Neuronal stem cell (in vitro differentiated cells): ENCODE results near the gene NFIB.

Source experiments
- DNase-seq: peaks from one replicate; pipeline ENCODE4 v3.0.0-alpha.2; 2013; ENCODE audit warnings: low spot score
- H2AFZ ChIP-seq: one replicate; pipeline ENCODE4 v1.6.1; 2013; ENCODE audit warnings: mild to moderate bottlenecking, low read length, inconsistent platforms
- H2AK5ac ChIP-seq: 2 replicates; pipeline ENCODE4 v1.6.1; 2013; ENCODE audit warnings: low read depth, mild to moderate bottlenecking, inconsistent platforms, low read length, moderate library complexity, mixed read lengths
- H2BK120ac ChIP-seq: 2 replicates; pipeline ENCODE4 v1.6.1; 2013; ENCODE audit warnings: low read depth, mild to moderate bottlenecking, inconsistent platforms, low read length, moderate library complexity, mixed read lengths
- H2BK12ac ChIP-seq: one replicate; pipeline ENCODE4 v1.6.1; 2013; ENCODE audit warnings: low read length, inconsistent platforms
- H2BK15ac ChIP-seq: 2 replicates; pipeline ENCODE4 v1.6.1; 2013; ENCODE audit warnings: mild to moderate bottlenecking, low read length, inconsistent platforms, mixed read lengths
- H2BK5ac ChIP-seq: one replicate; pipeline ENCODE4 v1.6.1; 2013; ENCODE audit warnings: inconsistent platforms, mild to moderate bottlenecking, low read length, moderate library complexity
- H3K14ac ChIP-seq: one replicate; pipeline ENCODE4 v1.6.1; 2013; ENCODE audit warnings: low read length, inconsistent platforms
- H3K18ac ChIP-seq: 2 replicates; pipeline ENCODE4 v1.6.1; 2013; ENCODE audit warnings: low read length, inconsistent platforms
- H3K23ac ChIP-seq: 2 replicates; pipeline ENCODE4 v1.6.1; 2013; ENCODE audit warnings: low read depth, mild to moderate bottlenecking, mixed read lengths, low read length, inconsistent platforms; ENCODE audit not compliant: poor library complexity
- H3K27ac ChIP-seq: replicated peaks from 3 replicates; pipeline ENCODE4 v1.5.1; 2013; ENCODE audit warnings: low read length, inconsistent platforms
- H3K27me3 ChIP-seq, 3 experiments: 2 replicates each; pipeline ENCODE4 v1.6.1; 2013; ENCODE audit warnings: low read length in 3 of 3, mild to moderate bottlenecking in 2 of 3, inconsistent platforms in 1 of 3, low read depth in 1 of 3, mixed read lengths in 1 of 3, moderate library complexity in 1 of 3; ENCODE audit not compliant: control insufficient read depth in 3 of 3, insufficient read depth in 3 of 3
- H3K36me3 ChIP-seq, 2 donors: replicated peaks in 1 of 2; 2 replicates each; pipeline ENCODE4 v1.6.1; 2013; ENCODE audit warnings: low read length in 2 of 2; ENCODE audit not compliant: control insufficient read depth in 2 of 2, insufficient read depth in 2 of 2
- H3K4ac ChIP-seq: 2 replicates; pipeline ENCODE4 v1.6.1; 2013; ENCODE audit warnings: inconsistent platforms, mild to moderate bottlenecking, low read length, moderate library complexity
- H3K4me1 ChIP-seq, 2 donors: 1 replicate in 1 of 2; 2 replicates in 1 of 2; pipeline ENCODE4 v1.6.1; 2013; ENCODE audit warnings: low read length in 2 of 2, low read depth in 1 of 2; ENCODE audit not compliant: control insufficient read depth in 2 of 2, insufficient read depth in 1 of 2
- H3K4me2 ChIP-seq: one replicate; pipeline ENCODE4 v1.6.1; 2013; ENCODE audit warnings: mild to moderate bottlenecking, low read length, inconsistent platforms; ENCODE audit not compliant: insufficient read depth, poor library complexity, severe bottlenecking
- H3K4me3 ChIP-seq, 2 donors: 2 replicates each; pipeline ENCODE4 v1.5.1; 2013; ENCODE audit warnings: low read length in 2 of 2, mild to moderate bottlenecking in 2 of 2, inconsistent platforms in 1 of 2, moderate library complexity in 1 of 2
- H3K79me1 ChIP-seq: one replicate; pipeline ENCODE4 v1.6.1; 2013; ENCODE audit warnings: low read depth, mild to moderate bottlenecking, inconsistent platforms, low read length, moderate library complexity
- H3K9ac ChIP-seq: one replicate; pipeline ENCODE4 v1.6.1; 2013; ENCODE audit warnings: mild to moderate bottlenecking, low read depth, low read length, inconsistent platforms; ENCODE audit not compliant: poor library complexity
- H3K9me3 ChIP-seq, 2 donors: replicated peaks in 1 of 2; 2 replicates each; pipeline versions ENCODE3 to v1.6.1; 2013; ENCODE audit warnings: low read length in 2 of 2, mild to moderate bottlenecking in 2 of 2, inconsistent platforms in 1 of 2, low read depth in 1 of 2, mixed read lengths in 1 of 2, moderate library complexity in 1 of 2; ENCODE audit not compliant: control insufficient read depth in 2 of 2, insufficient read depth in 1 of 2
- H4K8ac ChIP-seq: one replicate; pipeline ENCODE4 v1.6.1; 2013; ENCODE audit warnings: low read depth, mild to moderate bottlenecking, inconsistent platforms, low read length, moderate library complexity
- H4K91ac ChIP-seq: one replicate; pipeline ENCODE4 v1.6.1; 2013; ENCODE audit warnings: low read length, low read depth, mild to moderate bottlenecking, inconsistent platforms; ENCODE audit not compliant: poor library complexity
- WGBS, 2 donors: extraction: QIAGEN DNeasy Blood & Tissue Kit; methylation state at CpG; one replicate each; pipeline ENCODE4 v1.1.7; 2013; ENCODE audit warnings: missing lambda C conversion rate in 2 of 2, mixed read lengths in 1 of 2; ENCODE audit not compliant: insufficient read length in 2 of 2, insufficient replicate concordance in 1 of 2; ENCODE audit errors: extremely low coverage in 2 of 2; 5-methylcytosine and 5-hydroxymethylcytosine counted together

The NFIB gene

DNA sequence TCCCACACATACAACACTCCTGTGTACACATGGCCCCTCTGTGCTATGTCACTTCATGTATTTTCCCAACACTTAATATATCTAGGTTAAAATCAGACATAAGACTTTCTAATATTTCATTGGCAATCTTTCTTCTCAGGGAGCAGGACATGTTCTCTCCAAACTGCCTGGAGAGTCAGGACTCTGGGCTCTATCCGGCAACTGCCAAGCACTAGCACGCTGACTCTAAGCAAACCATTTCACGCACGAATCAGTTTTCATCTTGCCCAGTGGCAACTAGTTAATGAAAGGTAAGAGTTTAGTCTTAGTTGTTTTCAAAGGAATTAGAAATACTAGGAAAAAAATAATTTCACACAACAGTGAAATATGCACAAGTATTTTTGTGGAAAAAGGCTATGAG lies 124.8 kb downstream of the NFIB start:
- no CpG with 5 or more reads among the region's 4 CpGs for WGBS, 2 donors
- Histone ChIP-seq H3K23ac (no peak overlapping the region), H3K14ac (no peak overlapping the region), H2AK5ac (no peak overlapping the region), H2BK5ac (no peak overlapping the region), H3K9me3 (no peaks in the 10 kb centered on the region), H2BK15ac (no peak overlapping the region), H3K4ac (no peak overlapping the region), H3K18ac (no peak overlapping the region), H3K4me2 (no peak overlapping the region), H4K8ac (no peak overlapping the region), H3K9ac (no peak overlapping the region), H3K27me3 (no peaks in the 10 kb centered on the region), H4K91ac (no peak overlapping the region), H3K4me3 (no peak overlapping the region), H3K27ac (no peak overlapping the region), H2AFZ (no peak overlapping the region), H3K4me1 (no peaks in the 10 kb centered on the region), H2BK12ac (no peak overlapping the region), H3K79me1 (no peaks in the 10 kb centered on the region), H2BK120ac (no peak overlapping the region), H3K36me3 (no peaks in the 10 kb centered on the region)
- no peak for DNase-seq

DNA sequence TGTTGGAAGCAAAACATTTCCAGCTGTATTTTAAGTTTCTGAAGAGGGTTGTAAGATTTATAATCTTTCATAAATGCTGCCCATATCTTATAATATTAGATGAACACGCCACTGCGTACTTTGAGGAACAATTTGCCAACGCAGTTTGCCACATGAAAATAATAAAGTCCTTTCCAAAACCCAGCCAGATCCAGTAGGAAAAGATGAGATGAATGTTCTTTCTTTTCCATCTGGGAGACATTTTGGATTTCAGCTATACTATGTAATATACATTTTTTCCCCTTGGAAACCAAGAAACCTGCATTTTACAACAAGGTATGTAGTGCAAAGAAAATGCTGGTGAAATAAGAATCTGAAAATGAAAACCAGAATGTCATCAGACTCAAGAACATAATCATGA lies 125.4 kb downstream of the NFIB start:
- no peaks in the 10 kb centered on the region for H3K9me3 ChIP-seq
- WGBS, 2 donors = no CpG with 5 or more reads among the region's 3 CpGs
- no peaks in the 10 kb centered on the region for H3K27me3 ChIP-seq

DNA sequence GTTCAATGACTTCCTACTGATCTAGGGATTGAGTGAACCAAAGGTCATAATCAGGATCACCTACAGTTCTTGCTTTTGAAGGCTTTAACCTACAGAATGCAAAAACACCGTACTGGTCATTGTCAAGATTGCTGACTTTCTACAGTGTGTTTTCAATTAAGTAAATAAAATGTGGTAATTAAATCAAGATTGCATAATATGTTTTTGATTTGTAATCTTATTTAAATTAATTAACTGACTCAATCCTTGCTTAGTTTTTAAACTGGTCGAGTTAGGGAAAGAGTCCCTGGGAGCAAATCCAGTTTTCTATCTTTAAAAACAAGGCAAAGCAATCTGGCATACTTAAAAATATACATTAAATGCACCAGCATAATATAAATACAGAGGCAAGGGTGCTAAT lies 125.9 kb downstream of the NFIB start:
- H3K27me3 ChIP-seq = no peaks in the 10 kb centered on the region
- H2BK12ac ChIP-seq = no peak overlapping the region
- no peaks in the 10 kb centered on the region for H3K36me3 ChIP-seq
- H3K79me1 ChIP-seq = no peaks in the 10 kb centered on the region
- H3K14ac ChIP-seq = no peak overlapping the region
- no peak overlapping the region for H2AFZ ChIP-seq
- H3K18ac ChIP-seq = no peak overlapping the region
- no peak overlapping the region for H3K9ac ChIP-seq
- no peak overlapping the region for H3K4me3 ChIP-seq
- no peak overlapping the region for H3K27ac ChIP-seq
- DNase-seq = no peak
- H3K9me3 ChIP-seq = no peaks in the 10 kb centered on the region
- no peak overlapping the region for H4K91ac ChIP-seq
- H3K4me1 ChIP-seq = no peaks in the 10 kb centered on the region
- no peak overlapping the region for H2AK5ac ChIP-seq
- no peak overlapping the region for H4K8ac ChIP-seq
- H3K4me2 ChIP-seq = no peak overlapping the region
- H3K4ac ChIP-seq = no peak overlapping the region
- no peak overlapping the region for H2BK15ac ChIP-seq
- no CpG with 5 or more reads among the region's 2 CpGs for WGBS, 2 donors
- no peak overlapping the region for H3K23ac ChIP-seq
- no peak overlapping the region for H2BK5ac ChIP-seq
- H2BK120ac ChIP-seq = no peak overlapping the region

More for the DNA sequence above, 125.4 kb downstream of the NFIB start:
- no peaks in the 10 kb centered on the region for H3K4me1 ChIP-seq
- H3K36me3 ChIP-seq = no peaks in the 10 kb centered on the region
- no peak overlapping the region for H2BK12ac ChIP-seq
- no peak overlapping the region for H4K8ac ChIP-seq
- H2AK5ac ChIP-seq = no peak overlapping the region
- no peak overlapping the region for H3K4ac ChIP-seq
- H3K27ac ChIP-seq = no peak overlapping the region
- no peak overlapping the region for H3K18ac ChIP-seq
- no peak overlapping the region for H3K9ac ChIP-seq
- no peak overlapping the region for H2BK15ac ChIP-seq
- DNase-seq = no peak
- H3K14ac ChIP-seq = no peak overlapping the region
- H2AFZ ChIP-seq = no peak overlapping the region
- H3K23ac ChIP-seq = no peak overlapping the region
- no peak overlapping the region for H2BK120ac ChIP-seq
- no peak overlapping the region for H4K91ac ChIP-seq
- H3K4me3 ChIP-seq = no peak overlapping the region
- H2BK5ac ChIP-seq = no peak overlapping the region
- no peaks in the 10 kb centered on the region for H3K79me1 ChIP-seq
- no peak overlapping the region for H3K4me2 ChIP-seq

DNA sequence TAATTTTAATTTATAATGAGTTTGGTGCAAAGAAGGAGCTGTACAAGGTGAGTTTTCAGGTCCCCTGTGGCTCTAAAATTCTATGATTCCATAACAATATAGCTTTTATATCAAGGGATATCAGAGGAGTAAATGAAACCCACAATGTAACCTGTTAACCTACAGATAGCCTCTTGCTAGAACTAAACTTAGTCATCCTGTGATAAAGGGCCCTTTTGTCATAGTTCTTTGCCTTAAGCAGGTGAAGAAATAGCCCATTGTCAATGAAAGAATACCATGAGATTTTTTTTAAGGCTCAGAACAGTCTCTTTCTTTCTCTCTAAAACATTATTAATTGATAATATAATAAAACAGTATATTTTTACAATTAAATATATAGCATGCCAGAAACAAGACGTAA lies 127.8 kb downstream of the NFIB start:
- Histone ChIP-seq H4K8ac (no peak overlapping the region), H3K4me1 (no peaks in the 10 kb centered on the region), H3K79me1 (no peaks in the 10 kb centered on the region), H3K36me3 (no peaks in the 10 kb centered on the region), H2BK15ac (no peak overlapping the region), H2BK120ac (no peak overlapping the region), H3K4me3 (no peak overlapping the region), H2AFZ (no peak overlapping the region), H3K18ac (no peak overlapping the region), H3K4ac (no peak overlapping the region), H3K14ac (no peak overlapping the region), H3K27ac (no peak overlapping the region), H3K4me2 (no peak overlapping the region), H3K9me3 (no peaks in the 10 kb centered on the region), H3K27me3 (no peaks in the 10 kb centered on the region), H2BK5ac (no peak overlapping the region), H3K23ac (no peak overlapping the region), H3K9ac (no peak overlapping the region), H2BK12ac (no peak overlapping the region), H2AK5ac (no peak overlapping the region), H4K91ac (no peak overlapping the region)
- WGBS, 2 donors = no CpG with 5 or more reads among the region's 1 CpG
- no peak for DNase-seq
